IPS-20b (cell line): ENCODE results near the gene FEN1.

Experiments used
- H3K27ac ChIP-seq: one replicate; pipeline ENCODE4 v1.5.1; 2013; ENCODE audit warnings: low read length
- H3K27me3 ChIP-seq: 2 replicates; pipeline ENCODE4 v1.6.1; 2013; ENCODE audit warnings: mild to moderate bottlenecking, low read length, inconsistent platforms; ENCODE audit not compliant: insufficient read depth
- H3K36me3 ChIP-seq: 2 replicates; pipeline ENCODE4 v1.6.1; 2013; ENCODE audit warnings: low read depth, mild to moderate bottlenecking, inconsistent platforms, low read length, moderate library complexity; ENCODE audit not compliant: insufficient read depth
- H3K4me1 ChIP-seq: 2 replicates; pipeline ENCODE4 v1.6.1; 2013; ENCODE audit warnings: mild to moderate bottlenecking, control low read depth, inconsistent platforms, low read length, moderate library complexity; ENCODE audit not compliant: insufficient read depth
- H3K4me3 ChIP-seq: 2 replicates; pipeline ENCODE4 v1.5.1; 2013; ENCODE audit warnings: mild to moderate bottlenecking, low read length, inconsistent platforms
- H3K9ac ChIP-seq: 2 replicates; pipeline ENCODE4 v1.6.1; 2013; ENCODE audit warnings: low read depth, mild to moderate bottlenecking, inconsistent platforms, low read length, moderate library complexity
- H3K9me3 ChIP-seq: 2 replicates; pipeline ENCODE4 v1.6.1; 2013; ENCODE audit warnings: mild to moderate bottlenecking, low read depth, low read length, inconsistent platforms; ENCODE audit not compliant: insufficient read depth

The FEN1 gene

GRCh38 chr11:61817471-61818202, 24.9 kb downstream of the FEN1 start:
- Histone ChIP-seq H3K4me1 (peaks cover 9% of the 10 kb centered on the region; the same call in 1 of the 2 replicates), H3K36me3 (peaks cover 15% of the 10 kb centered on the region; the same call in 1 of the 2 replicates), H3K9me3 (no peaks in the 10 kb centered on the region), H3K9ac (peak overlapping the region; percentile 99; the same call in 1 of the 2 replicates), H3K4me3 (peak overlapping the region; percentile 97), H3K27ac (peak overlapping the region; percentile 1), H3K27me3 (no peaks in the 10 kb centered on the region)

- no peak overlapping the region for H3K27ac ChIP-seq
- H3K4me3 ChIP-seq, result no peak overlapping the region
Measured at GRCh38 chr11:61820174-61820573, 27.5 kb downstream of the FEN1 start.

GRCh38 chr11:61826930-61827570, 34.3 kb downstream of the FEN1 start:
- Histone ChIP-seq H3K9me3 (no peaks in the 10 kb centered on the region), H3K27me3 (no peaks in the 10 kb centered on the region), H3K36me3 (peaks cover 24% of the 10 kb centered on the region; the same call in 1 of the 2 replicates), H3K4me3 (peak overlapping the region; percentile 88), H3K4me1 (peaks cover 16% of the 10 kb centered on the region), H3K9ac (peak overlapping the region; percentile 98; the same call in 1 of the 2 replicates), H3K27ac (peak overlapping the region; percentile 93)

More at GRCh38 chr11:61820174-61820573, 27.5 kb downstream of the FEN1 start:
- no peaks in the 10 kb centered on the region for H3K27me3 ChIP-seq
- no peak overlapping the region for H3K9ac ChIP-seq
- no peaks in the 10 kb centered on the region for H3K9me3 ChIP-seq
- H3K36me3 ChIP-seq, result peaks cover 6% of the 10 kb centered on the region; the same call in 1 of the 2 replicates
- H3K4me1 ChIP-seq, result peaks cover 9% of the 10 kb centered on the region; the same call in 1 of the 2 replicates

- Histone ChIP-seq H3K4me3 (peak within 1 kb of the TSS; percentile 88), H3K27me3 (no peaks in the 10 kb centered on the region), H3K4me1 (peaks cover 16% of the 10 kb centered on the region), H3K36me3 (peaks cover 32% of the 10 kb centered on the region; the same call in 1 of the 2 replicates), H3K9ac (peak within 1 kb of the TSS; percentile 98), H3K27ac (peak within 1 kb of the TSS; percentile 93), H3K9me3 (no peaks in the 10 kb centered on the region)
Measured at GRCh38 chr11:61827571-61828378, 35.1 kb downstream of the FEN1 start, which contains the start of gene FADS2. Gene FADS2 (plus strand): TSS chr11:61828300. CDS start chr11:61828391, 91 bp downstream.

GRCh38 chr11:61828379-61828628, 35.6 kb downstream of the FEN1 start:
- Histone ChIP-seq H3K36me3 (peaks cover 30% of the 10 kb centered on the region; the same call in 1 of the 2 replicates), H3K9me3 (no peaks in the 10 kb centered on the region), H3K27me3 (no peaks in the 10 kb centered on the region), H3K4me3 (peak overlapping the region; percentile 88), H3K27ac (peak overlapping the region; percentile 93), H3K9ac (peak overlapping the region; percentile 98), H3K4me1 (peaks cover 20% of the 10 kb centered on the region)

- Histone ChIP-seq H3K4me3 (peak overlapping the region; percentile 88), H3K4me1 (peaks cover 25% of the 10 kb centered on the region), H3K36me3 (peaks cover 34% of the 10 kb centered on the region; the same call in 1 of the 2 replicates), H3K27me3 (no peaks in the 10 kb centered on the region), H3K27ac (peak overlapping the region; percentile 93), H3K9me3 (no peaks in the 10 kb centered on the region), H3K9ac (peak overlapping the region; percentile 98)
Measured at GRCh38 chr11:61828629-61829407, 36.1 kb downstream of the FEN1 start.

DNA sequence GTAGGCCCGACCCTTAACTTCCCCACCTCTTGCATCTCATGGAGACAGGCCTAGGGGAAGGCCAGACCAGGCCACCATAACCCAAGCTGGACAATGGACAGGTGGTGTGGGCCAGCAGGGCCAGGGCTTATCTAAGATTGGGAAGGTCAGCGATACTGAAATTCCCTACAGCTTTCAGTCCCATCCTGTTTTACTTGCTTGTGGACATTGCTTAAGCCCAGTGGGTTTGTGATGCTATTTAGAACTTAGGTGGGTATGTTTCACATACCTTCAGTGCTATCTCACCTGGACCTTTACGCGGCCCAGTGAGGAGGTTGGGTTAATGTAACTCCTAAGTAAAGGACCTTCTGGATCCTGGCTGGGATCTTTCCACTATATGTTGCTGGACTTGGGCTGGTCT, 37.1 kb downstream of the FEN1 start:
- no peaks in the 10 kb centered on the region for H3K27me3 ChIP-seq
- H3K9ac ChIP-seq, result peak overlapping the region; percentile 98; the same call in 1 of the 2 replicates
- H3K36me3 ChIP-seq, result peaks cover 35% of the 10 kb centered on the region; the same call in 1 of the 2 replicates
- no peak overlapping the region for H3K27ac ChIP-seq
- H3K4me3 ChIP-seq, result peak overlapping the region; percentile 88
- H3K4me1 ChIP-seq, result peaks cover 31% of the 10 kb centered on the region
- no peaks in the 10 kb centered on the region for H3K9me3 ChIP-seq

DNA sequence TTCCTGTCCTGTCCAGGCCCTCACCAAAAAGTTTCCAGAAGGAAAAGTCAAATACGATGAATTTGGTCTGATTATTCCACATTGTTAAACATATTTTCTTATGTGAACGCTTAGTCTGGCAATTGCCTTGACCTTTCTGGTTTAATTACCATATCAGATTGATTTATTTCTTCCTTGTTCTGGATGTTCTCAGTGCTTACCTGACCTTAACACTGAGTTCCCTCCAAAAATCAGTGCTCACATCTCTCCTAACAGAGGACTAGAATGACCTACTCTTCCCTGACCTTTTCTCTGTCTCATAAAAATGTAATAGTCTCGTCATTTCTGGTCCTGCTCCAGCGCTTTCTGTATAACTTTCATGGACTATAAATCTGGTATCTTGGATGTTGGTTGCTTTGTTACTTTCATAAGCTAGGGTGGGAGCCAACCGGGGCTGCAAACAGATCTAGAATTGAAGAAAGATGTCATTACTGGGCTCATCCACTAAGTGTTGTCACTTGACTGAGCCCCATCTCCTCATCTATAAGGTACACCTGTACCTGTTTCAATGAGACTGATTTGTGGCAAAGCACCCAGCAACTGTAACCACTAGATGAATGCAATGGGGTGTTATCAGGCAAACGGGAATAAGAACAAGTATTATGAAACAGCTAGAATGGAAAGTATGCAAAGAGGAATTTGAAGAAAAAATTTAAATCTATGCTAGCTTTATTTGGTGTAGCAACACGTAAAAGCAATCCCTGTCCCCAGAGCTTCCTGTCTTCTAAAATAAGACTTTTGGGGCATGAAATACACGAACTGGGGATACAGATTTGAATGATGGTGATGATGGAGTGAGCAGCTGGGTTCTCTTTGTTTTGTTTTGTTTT, 37.8 kb downstream of the FEN1 start:
- Histone ChIP-seq H3K9me3 (no peaks in the 10 kb centered on the region), H3K27ac (no peak overlapping the region), H3K4me1 (peaks cover 31% of the 10 kb centered on the region), H3K27me3 (no peaks in the 10 kb centered on the region), H3K36me3 (peaks cover 35% of the 10 kb centered on the region; the same call in 1 of the 2 replicates), H3K4me3 (peak overlapping the region; percentile 88), H3K9ac (peak overlapping the region; percentile 98; the same call in 1 of the 2 replicates)

DNA sequence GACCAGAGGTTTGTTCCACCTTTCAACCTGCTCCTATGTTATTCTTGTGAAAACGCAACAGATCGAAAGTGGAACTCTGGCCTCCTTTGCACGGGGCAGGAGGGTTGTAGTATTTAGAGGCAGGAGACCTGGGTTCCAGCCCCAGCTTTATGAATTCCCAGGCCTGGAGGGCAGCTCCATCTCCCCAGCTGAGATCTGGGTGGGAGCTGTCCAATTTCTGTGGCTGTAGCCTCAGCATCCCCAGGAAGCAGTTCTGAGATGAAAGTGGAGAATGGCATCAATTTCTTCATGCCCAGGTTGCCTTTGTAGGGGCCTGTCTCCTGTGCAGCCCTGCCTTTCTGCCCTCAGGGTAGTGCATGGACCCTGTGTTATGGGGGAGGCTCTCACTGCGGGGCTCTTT, 39.5 kb downstream of the FEN1 start:
- no peaks in the 10 kb centered on the region for H3K27me3 ChIP-seq
- no peak overlapping the region; the same call in 1 of the 2 replicates for H3K4me3 ChIP-seq
- H3K36me3 ChIP-seq, result peaks cover 45% of the 10 kb centered on the region; the same call in 1 of the 2 replicates
- no peak overlapping the region for H3K9ac ChIP-seq
- peaks cover 31% of the 10 kb centered on the region for H3K4me1 ChIP-seq
- no peak overlapping the region for H3K27ac ChIP-seq
- no peaks in the 10 kb centered on the region for H3K9me3 ChIP-seq

DNA sequence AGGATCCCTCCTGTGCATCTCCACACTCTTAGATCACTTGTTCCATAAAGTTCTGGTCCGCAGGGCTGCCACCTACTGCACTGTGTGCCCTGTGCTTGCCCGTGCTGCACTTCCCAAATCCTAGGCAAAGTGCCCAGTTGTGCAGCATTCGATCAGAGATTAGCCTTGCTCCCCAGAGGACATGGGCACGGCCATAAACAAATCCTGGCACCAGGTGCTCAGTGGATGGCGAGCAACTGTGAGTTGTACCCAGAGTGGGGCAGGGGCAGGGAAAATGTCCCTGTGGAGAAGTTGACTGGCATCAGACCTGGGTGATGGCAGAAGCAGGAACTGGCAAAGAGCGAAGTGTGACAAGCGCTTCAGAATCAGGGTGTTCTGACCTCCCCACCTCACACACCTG, 40.0 kb downstream of the FEN1 start:
- peaks cover 51% of the 10 kb centered on the region for H3K36me3 ChIP-seq
- no peak overlapping the region for H3K27ac ChIP-seq
- H3K4me3 ChIP-seq, result no peak overlapping the region
- H3K9me3 ChIP-seq, result no peaks in the 10 kb centered on the region
- H3K4me1 ChIP-seq, result peaks cover 31% of the 10 kb centered on the region
- H3K27me3 ChIP-seq, result no peaks in the 10 kb centered on the region
- no peak overlapping the region for H3K9ac ChIP-seq
